Measurements from ENCODE around the gene NPAS1.

NPAS1 gene

GRCh38 chr19:47020992-47021496 lies 1.4 kb downstream of the NPAS1 start:
- Histone ChIP-seq H3K4me1 (ENCODE audit: control insufficient read depth, insufficient read depth, low read length, unreplicated experiment) (peaks cover 3% of the 10 kb centered on the region), H3K4me3 (ENCODE audit: low read depth, low read length) (peak overlapping the region; percentile 81), H3K27me3 (ENCODE audit: insufficient read depth, low read length) (no peaks in the 10 kb centered on the region), H2AFZ (ENCODE audit: low read length, unreplicated experiment) (no peak overlapping the region), H3K79me2 (ENCODE audit: control insufficient read depth, insufficient read depth, low read length, unreplicated experiment) (no peaks in the 10 kb centered on the region), H3K36me3 (ENCODE audit: insufficient read depth, low read length) (no peaks in the 10 kb centered on the region), H3K27ac (ENCODE audit: low read depth, low read length) (no peak overlapping the region)

- no peak overlapping the region for H3K27ac ChIP-seq (ENCODE audit: low read depth, low read length)
- no peaks in the 10 kb centered on the region for H3K27me3 ChIP-seq (ENCODE audit: insufficient read depth, low read length)
- peaks cover 3% of the 10 kb centered on the region for H3K4me1 ChIP-seq (ENCODE audit: control insufficient read depth, insufficient read depth, low read length, unreplicated experiment)
- H3K4me3 ChIP-seq (ENCODE audit: low read depth, low read length): peak overlapping the region; percentile 81
- no peaks in the 10 kb centered on the region for H3K79me2 ChIP-seq (ENCODE audit: control insufficient read depth, insufficient read depth, low read length, unreplicated experiment)
- H2AFZ ChIP-seq (ENCODE audit: low read length, unreplicated experiment): no peak overlapping the region
- no peaks in the 10 kb centered on the region for H3K36me3 ChIP-seq (ENCODE audit: insufficient read depth, low read length)
These were observed 2.0 kb downstream of the NPAS1 start for GRCh38 chr19:47021536-47022139.

- H3K27ac ChIP-seq (ENCODE audit: low read depth, low read length): no peak overlapping the region
- no peaks in the 10 kb centered on the region for H3K79me2 ChIP-seq (ENCODE audit: control insufficient read depth, insufficient read depth, low read length, unreplicated experiment)
- H2AFZ ChIP-seq (ENCODE audit: low read length, unreplicated experiment): no peak overlapping the region
- H3K4me1 ChIP-seq (ENCODE audit: control insufficient read depth, insufficient read depth, low read length, unreplicated experiment): peaks cover 3% of the 10 kb centered on the region
- H3K4me3 ChIP-seq (ENCODE audit: low read depth, low read length): no peak overlapping the region
- no peaks in the 10 kb centered on the region for H3K36me3 ChIP-seq (ENCODE audit: insufficient read depth, low read length)
- no peaks in the 10 kb centered on the region for H3K27me3 ChIP-seq (ENCODE audit: insufficient read depth, low read length)
These were observed 2.5 kb downstream of the NPAS1 start for GRCh38 chr19:47022140-47022536.

GRCh38 chr19:47022541-47023447 lies 3.2 kb downstream of the NPAS1 start:
- Histone ChIP-seq H3K4me1 (ENCODE audit: control insufficient read depth, insufficient read depth, low read length, unreplicated experiment) (peaks cover 3% of the 10 kb centered on the region), H3K36me3 (ENCODE audit: insufficient read depth, low read length) (no peaks in the 10 kb centered on the region), H3K27me3 (ENCODE audit: insufficient read depth, low read length) (no peaks in the 10 kb centered on the region), H2AFZ (ENCODE audit: low read length, unreplicated experiment) (no peak overlapping the region), H3K79me2 (ENCODE audit: control insufficient read depth, insufficient read depth, low read length, unreplicated experiment) (no peaks in the 10 kb centered on the region), H3K27ac (ENCODE audit: low read depth, low read length) (no peak overlapping the region), H3K4me3 (ENCODE audit: low read depth, low read length) (no peak overlapping the region)

- H3K4me3 ChIP-seq (ENCODE audit: low read depth, low read length): no peak overlapping the region
- no peak overlapping the region for H2AFZ ChIP-seq (ENCODE audit: low read length, unreplicated experiment)
- no peaks in the 10 kb centered on the region for H3K27me3 ChIP-seq (ENCODE audit: insufficient read depth, low read length)
- H3K79me2 ChIP-seq (ENCODE audit: control insufficient read depth, insufficient read depth, low read length, unreplicated experiment): no peaks in the 10 kb centered on the region
- H3K36me3 ChIP-seq (ENCODE audit: insufficient read depth, low read length): no peaks in the 10 kb centered on the region
- peaks cover 3% of the 10 kb centered on the region for H3K4me1 ChIP-seq (ENCODE audit: control insufficient read depth, insufficient read depth, low read length, unreplicated experiment)
- H3K27ac ChIP-seq (ENCODE audit: low read depth, low read length): no peak overlapping the region
These were observed 3.8 kb downstream of the NPAS1 start for GRCh38 chr19:47023448-47023794.

- no peak overlapping the region for H3K27ac ChIP-seq (ENCODE audit: low read depth, low read length)
- peaks cover 3% of the 10 kb centered on the region for H3K4me1 ChIP-seq (ENCODE audit: control insufficient read depth, insufficient read depth, low read length, unreplicated experiment)
- no peak overlapping the region for H2AFZ ChIP-seq (ENCODE audit: low read length, unreplicated experiment)
- no peaks in the 10 kb centered on the region for H3K36me3 ChIP-seq (ENCODE audit: insufficient read depth, low read length)
- H3K4me3 ChIP-seq (ENCODE audit: low read depth, low read length): no peak overlapping the region
- no peaks in the 10 kb centered on the region for H3K27me3 ChIP-seq (ENCODE audit: insufficient read depth, low read length)
- no peaks in the 10 kb centered on the region for H3K79me2 ChIP-seq (ENCODE audit: control insufficient read depth, insufficient read depth, low read length, unreplicated experiment)
These were observed 4.9 kb downstream of the NPAS1 start for GRCh38 chr19:47024502-47024901.

- Histone ChIP-seq H3K4me1 (ENCODE audit: control insufficient read depth, insufficient read depth, low read length, unreplicated experiment) (peaks cover 3% of the 10 kb centered on the region), H3K27ac (ENCODE audit: low read depth, low read length) (no peak overlapping the region), H3K36me3 (ENCODE audit: insufficient read depth, low read length) (no peaks in the 10 kb centered on the region), H3K79me2 (ENCODE audit: control insufficient read depth, insufficient read depth, low read length, unreplicated experiment) (no peaks in the 10 kb centered on the region), H2AFZ (ENCODE audit: low read length, unreplicated experiment) (no peak overlapping the region), H3K4me3 (ENCODE audit: low read depth, low read length) (no peak overlapping the region), H3K27me3 (ENCODE audit: insufficient read depth, low read length) (no peaks in the 10 kb centered on the region)
These were observed 6.5 kb downstream of the NPAS1 start for GRCh38 chr19:47026156-47026555.

- Histone ChIP-seq H3K36me3 (ENCODE audit: insufficient read depth, low read length) (no peaks in the 10 kb centered on the region), H3K79me2 (ENCODE audit: control insufficient read depth, insufficient read depth, low read length, unreplicated experiment) (no peaks in the 10 kb centered on the region), H3K27me3 (ENCODE audit: insufficient read depth, low read length) (no peaks in the 10 kb centered on the region), H3K27ac (ENCODE audit: low read depth, low read length) (no peak overlapping the region), H2AFZ (ENCODE audit: low read length, unreplicated experiment) (no peak overlapping the region), H3K4me1 (ENCODE audit: control insufficient read depth, insufficient read depth, low read length, unreplicated experiment) (no peaks in the 10 kb centered on the region), H3K4me3 (ENCODE audit: low read depth, low read length) (no peak overlapping the region)
These were observed 7.3 kb downstream of the NPAS1 start for GRCh38 chr19:47026889-47027288.

GRCh38 chr19:47027586-47028088 lies 8.0 kb downstream of the NPAS1 start:
- no peaks in the 10 kb centered on the region for H3K27me3 ChIP-seq (ENCODE audit: insufficient read depth, low read length)
- H2AFZ ChIP-seq (ENCODE audit: low read length, unreplicated experiment): no peak overlapping the region
- H3K4me1 ChIP-seq (ENCODE audit: control insufficient read depth, insufficient read depth, low read length, unreplicated experiment): no peaks in the 10 kb centered on the region
- no peak overlapping the region for H3K4me3 ChIP-seq (ENCODE audit: low read depth, low read length)
- H3K79me2 ChIP-seq (ENCODE audit: control insufficient read depth, insufficient read depth, low read length, unreplicated experiment): no peaks in the 10 kb centered on the region
- H3K36me3 ChIP-seq (ENCODE audit: insufficient read depth, low read length): no peaks in the 10 kb centered on the region
- H3K27ac ChIP-seq (ENCODE audit: low read depth, low read length): no peak overlapping the region

GRCh38 chr19:47028195-47028601 lies 8.6 kb downstream of the NPAS1 start:
- H3K27ac ChIP-seq (ENCODE audit: low read depth, low read length): no peak overlapping the region
- H3K79me2 ChIP-seq (ENCODE audit: control insufficient read depth, insufficient read depth, low read length, unreplicated experiment): no peaks in the 10 kb centered on the region
- H2AFZ ChIP-seq (ENCODE audit: low read length, unreplicated experiment): no peak overlapping the region
- H3K27me3 ChIP-seq (ENCODE audit: insufficient read depth, low read length): no peaks in the 10 kb centered on the region
- no peaks in the 10 kb centered on the region for H3K4me1 ChIP-seq (ENCODE audit: control insufficient read depth, insufficient read depth, low read length, unreplicated experiment)
- H3K36me3 ChIP-seq (ENCODE audit: insufficient read depth, low read length): no peaks in the 10 kb centered on the region
- H3K4me3 ChIP-seq (ENCODE audit: low read depth, low read length): no peak overlapping the region
